Fibroblast of upper back skin (primary cell): ENCODE measurements around the gene CC2D2B.
"Not testable (repeated sequence)": the region's sequence is repeated elsewhere in the genome, so short reads cannot be mapped to it uniquely, and the experiment has no call there.

Source experiments
- DNase-seq: peaks from one replicate; pipeline ENCODE4 v3.0.0-alpha.2; 2013

Gene CC2D2B

DNA sequence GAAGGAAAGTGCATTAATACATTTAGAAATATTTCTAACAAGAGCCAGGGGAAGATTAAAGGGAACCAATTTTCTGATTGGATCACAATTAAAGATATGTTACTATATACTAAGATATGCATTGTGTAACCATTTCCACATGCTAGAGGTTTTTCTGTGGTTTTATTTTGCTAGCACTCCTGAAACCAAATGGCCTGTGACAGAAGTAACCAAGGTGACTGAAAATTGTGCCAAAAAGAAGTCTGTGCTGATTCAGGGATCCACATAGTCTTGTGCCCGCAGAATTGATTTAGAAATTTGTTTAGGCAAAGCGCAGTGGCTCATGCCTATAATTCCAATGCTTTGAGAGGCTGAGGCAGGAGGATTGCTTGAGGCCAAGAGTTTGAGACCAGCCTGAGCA lies 1.8 kb downstream of the CC2D2B start:
- peak; percentile 8 for DNase-seq

DNA sequence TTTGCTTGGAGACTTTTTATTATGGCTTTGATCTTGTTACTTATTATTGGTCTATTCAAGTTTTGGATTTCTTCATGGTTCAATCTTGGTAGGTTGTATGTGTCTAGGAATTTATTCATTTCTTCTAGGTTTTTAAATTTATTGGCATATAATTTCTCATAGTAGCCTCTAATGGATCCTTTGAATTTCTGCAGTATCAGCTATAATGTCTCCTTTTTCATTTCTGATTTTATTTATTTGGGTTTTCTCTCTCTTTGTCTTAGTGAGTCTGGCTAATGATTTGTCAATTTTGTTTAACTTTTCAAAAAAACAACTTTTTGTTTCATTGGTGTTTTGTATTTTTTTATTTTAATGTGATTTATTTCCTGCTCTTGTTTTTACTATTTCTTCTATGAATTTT lies 8.3 kb downstream of the CC2D2B start:
- DNase-seq, result not testable (repeated sequence)

GRCh38 chr10:95920798-95921426 lies 13.1 kb downstream of the CC2D2B start:
- no peak for DNase-seq

DNA sequence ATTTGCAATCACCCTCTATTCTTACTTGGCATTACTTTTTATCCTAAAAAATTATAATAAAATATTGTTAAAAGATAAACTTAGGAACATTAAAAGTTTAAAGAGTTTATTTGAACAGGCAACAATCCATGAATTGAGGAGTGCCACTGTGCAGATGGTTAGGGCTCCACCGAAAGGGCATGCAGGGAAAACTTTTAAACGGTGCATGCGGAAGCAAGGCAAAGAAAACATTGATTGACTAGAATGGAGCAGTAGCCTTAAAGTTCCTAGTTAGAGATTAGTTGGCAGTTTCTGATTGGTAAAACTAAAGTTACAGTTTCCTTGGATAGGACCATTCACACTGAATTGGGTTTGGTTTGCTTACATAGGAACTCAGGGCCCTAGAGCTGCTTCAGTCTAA lies 17.3 kb downstream of the CC2D2B start:
- no peak for DNase-seq

DNA sequence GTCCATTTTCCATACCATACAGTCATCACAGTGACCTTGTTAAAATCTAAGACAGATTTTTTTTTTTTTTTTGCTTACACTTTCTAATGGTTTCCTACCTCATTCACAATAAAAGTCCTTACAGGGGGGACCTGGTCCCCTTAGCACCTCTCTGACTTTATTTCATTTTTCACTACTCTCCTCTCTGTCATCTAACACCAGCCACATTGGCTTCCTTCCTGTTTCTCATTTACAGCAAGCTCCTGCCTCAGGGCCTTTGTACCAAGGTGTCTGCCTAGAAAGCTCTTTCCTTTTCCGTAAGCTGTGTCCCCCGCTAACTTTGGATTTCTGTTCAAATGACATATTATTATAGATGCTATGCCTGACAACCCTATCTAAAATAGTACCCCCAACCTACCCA lies 27.7 kb downstream of the CC2D2B start:
- DNase-seq, result no peak

GRCh38 chr10:95941115-95941514 lies 33.3 kb downstream of the CC2D2B start:
- DNase-seq, result no peak

DNA sequence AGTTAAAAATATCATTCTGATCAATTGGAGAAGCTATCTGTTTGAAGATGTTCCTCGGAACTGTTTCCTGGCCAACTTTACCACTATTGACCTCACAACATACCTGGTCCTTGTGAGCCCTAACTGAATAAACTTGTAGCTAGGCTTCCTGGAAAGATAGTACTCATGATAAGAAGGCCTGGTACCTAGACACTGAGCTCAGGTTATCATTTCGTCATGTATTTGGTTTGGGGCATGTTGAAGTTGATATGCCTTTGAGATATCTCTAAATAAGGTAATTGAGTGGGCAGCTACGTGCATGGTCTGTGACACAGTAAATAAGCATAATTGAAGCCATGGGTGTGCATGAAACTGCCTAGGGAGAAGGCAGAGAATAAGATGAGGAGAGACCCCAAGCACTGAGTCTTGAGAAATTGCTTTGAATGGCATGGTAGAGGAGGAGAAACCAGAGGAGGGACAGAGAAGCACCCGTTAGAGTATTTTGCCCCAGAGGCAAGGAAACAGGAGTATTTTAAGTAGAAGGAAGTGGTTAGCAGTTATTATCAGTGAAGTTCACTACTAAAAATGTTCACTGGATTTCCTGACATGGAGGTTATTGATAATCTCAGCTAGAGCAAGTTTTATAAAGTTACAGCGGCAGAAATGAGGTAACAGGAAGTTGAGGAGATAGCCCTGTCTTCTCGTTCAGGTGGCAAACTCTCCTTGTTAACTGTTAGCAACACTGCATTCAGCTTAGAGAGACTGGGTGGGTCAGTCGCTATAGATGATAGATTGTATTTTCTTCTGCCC lies 55.6 kb downstream of the CC2D2B start:
- DNase-seq, result no peak

- DNase-seq, result no peak
Measured at GRCh38 chr10:95963991-95964389, 56.2 kb downstream of the CC2D2B start.

- DNase-seq, result peak; percentile 4
Measured at GRCh38 chr10:95964756-95965155, 57.0 kb downstream of the CC2D2B start.

DNA sequence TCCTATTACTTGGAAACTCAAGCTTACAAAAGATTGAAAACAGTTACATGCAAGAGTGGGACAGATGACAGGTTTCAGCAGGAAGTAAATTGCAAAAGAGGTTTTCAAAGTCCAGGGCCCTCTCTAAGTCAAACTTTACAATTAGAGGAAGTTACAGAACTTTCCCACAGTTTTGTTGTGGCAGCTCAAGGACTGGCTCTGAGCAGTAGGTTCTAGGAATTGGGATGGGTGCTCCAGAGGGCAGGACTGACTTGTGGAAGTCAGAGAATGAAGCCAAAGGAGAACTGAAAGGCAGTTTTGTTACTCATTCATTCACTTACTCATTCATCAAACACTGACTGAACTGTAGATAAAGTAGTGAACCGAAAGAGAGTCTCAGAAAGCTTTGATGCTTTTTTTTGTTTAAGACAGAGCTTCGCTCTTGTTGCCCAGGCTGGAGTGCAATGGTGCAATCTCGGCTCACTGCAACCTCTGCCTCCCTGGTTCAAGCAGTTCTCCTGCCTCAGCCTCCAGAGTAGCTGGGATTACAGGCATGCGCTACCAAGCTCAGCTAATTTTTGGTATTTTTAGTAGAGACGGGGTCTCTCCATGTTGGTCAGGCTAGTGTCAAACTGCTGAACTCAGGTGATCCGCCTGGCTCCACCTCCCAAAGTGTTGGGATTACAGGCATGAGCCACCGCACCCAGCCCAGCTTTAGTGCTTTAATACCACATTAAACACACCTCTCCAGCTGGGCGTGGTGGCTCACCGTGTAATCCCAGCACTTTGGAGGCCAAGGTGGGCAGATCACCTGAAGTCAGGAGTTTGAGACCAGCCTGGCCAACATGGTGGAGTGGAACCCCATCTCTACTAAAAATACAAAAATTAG lies 68.8 kb downstream of the CC2D2B start:
- no peak for DNase-seq

- no peak for DNase-seq
Measured at GRCh38 chr10:95982200-95982599, 74.4 kb downstream of the CC2D2B start.

- no peak for DNase-seq
Measured at GRCh38 chr10:95987685-95988426, 80.1 kb downstream of the CC2D2B start.

DNA sequence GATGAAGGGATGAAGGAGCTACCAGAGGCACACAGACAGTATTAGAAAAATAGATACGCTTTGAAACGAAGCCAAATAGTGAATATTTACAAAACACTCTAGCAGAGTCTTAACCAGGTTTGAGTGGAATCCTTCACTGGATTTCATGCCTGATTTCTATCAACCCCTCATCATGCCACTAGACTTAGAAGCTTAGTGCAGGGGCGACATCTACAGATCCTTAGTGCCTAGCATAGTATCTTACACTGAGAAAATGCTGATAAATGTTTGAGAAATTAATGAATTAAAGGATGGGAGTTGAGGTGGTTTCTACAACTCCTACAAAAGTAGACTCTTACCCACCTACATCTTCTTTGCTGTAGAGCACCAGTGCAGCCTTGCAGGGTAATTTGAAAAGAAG lies 80.9 kb downstream of the CC2D2B start:
- no peak for DNase-seq

DNA sequence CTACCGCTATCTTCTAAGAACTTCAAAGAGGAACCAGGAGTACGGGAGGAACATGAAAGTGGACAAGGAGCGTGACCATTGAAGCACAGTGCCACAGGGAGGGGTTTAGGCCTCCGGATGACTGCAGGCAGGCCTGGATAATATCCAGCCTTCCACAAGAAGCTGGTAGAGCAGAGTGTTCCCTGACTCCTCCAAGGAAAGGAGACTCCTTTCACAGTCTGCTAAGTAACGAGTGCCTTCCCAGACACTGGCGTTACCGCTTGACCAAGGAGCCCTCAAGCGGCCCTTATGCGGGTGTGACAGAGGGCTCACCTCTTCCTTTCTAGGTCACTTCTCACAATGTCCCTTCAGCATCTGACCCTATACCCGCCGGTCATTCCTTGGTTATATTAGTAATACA lies 86.6 kb downstream of the CC2D2B start:
- DNase-seq, result not testable (repeated sequence)

DNA sequence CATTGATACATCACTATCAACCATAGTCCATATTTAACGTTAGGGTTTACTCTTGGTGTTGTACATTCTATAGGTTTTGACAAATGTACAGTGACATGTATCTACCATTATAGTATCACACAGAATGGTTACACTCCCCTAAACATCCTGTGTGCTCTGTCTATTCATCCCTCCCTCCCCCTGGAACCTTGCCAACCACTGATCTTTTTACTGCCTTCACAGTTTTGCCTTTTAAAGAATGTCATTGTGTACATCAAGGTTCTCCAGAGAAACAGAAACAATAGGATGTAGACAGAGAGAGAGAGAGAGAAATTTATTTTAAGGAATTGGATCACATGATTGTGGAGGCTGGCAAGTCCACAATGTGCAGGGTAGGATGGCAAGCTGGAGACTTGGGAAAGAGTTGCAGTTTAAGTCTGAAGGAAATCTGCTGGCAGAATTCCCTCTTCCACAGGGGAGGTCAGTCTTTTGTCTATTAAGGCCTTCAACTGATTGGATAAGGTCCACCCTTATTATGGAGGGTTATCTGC lies 90.5 kb downstream of the CC2D2B start:
- no peak for DNase-seq

DNA sequence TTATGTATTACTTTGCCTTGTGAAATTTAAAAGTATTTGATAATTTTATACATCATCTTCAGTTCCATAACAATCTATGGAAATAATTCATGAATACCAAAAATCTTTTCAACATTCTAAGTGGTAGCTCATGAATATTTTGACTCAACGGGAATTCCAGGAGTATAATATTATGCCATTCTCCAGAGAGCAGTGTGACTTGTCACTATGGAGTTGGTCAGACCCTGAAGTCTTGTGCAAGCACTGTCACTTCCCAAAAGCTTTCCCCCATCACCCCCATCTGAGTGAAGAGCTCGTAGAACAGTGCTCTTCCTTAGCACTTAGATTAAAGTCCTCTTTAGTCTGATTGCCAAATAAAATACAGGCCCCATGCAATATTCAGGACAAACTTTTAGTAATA lies 106.2 kb downstream of the CC2D2B start:
- DNase-seq, result no peak

- no peak for DNase-seq
Measured at GRCh38 chr10:96014473-96015102, 106.8 kb downstream of the CC2D2B start.

GRCh38 chr10:96017191-96017687 lies 109.5 kb downstream of the CC2D2B start:
- peak; percentile 49 for DNase-seq

GRCh38 chr10:96021332-96021731 lies 113.6 kb downstream of the CC2D2B start:
- no peak for DNase-seq

GRCh38 chr10:96022739-96023138 lies 115.0 kb downstream of the CC2D2B start:
- DNase-seq, result no peak

- no peak for DNase-seq
Measured at GRCh38 chr10:96023168-96023567, 115.4 kb downstream of the CC2D2B start.

- peak; percentile 2 for DNase-seq
Measured at GRCh38 chr10:96025566-96025965, 117.8 kb downstream of the CC2D2B start.
